ENCODE measurements around the gene WWOX. TPM values are rescaled to one million over a fixed set of nuclear protein-coding genes. Genes with fewer than 3 reads are reported as not detected.

Gene WWOX
- total RNA-seq, 1 experiment from 2014 or later: 79.9 TPM

DNA sequence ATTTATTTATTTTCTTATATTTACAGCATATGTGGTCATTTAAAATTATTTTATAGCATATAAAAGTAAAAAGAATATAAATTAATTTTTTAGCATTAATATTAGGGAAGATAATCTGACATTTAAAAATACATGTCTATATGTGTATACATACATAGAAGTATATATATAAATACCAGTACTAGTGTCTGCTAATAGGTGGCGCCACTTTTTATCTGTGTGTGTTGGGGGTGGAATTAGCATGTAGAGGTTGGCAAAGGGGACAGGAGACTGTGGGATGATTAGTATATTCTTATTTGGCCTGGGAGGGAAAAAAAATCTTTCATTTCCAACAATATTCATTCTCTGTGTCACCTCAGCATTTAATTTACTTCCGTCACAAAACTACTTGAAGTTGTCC lies 359.1 kb downstream of the WWOX start:
- POLR2A ChIA-PET (ENCODE audit: low non-redundant PET): no interaction called here
- H3K4me1 ChIP-seq (ENCODE audit: insufficient read depth, low read length, poor library complexity, severe bottlenecking): no peaks in the 10 kb centered on the region
- H3K27me3 ChIP-seq (replicated peaks; ENCODE audit: insufficient read depth, low read depth, low read length, poor library complexity): no peaks in the 10 kb centered on the region
- peak; percentile 6 for DNase-seq (ENCODE audit: low spot score)
- TF ChIP-seq EZH2 (IDR thresholded peaks at IDR 0.05; ENCODE audit: borderline replicate concordance, low read depth, low read length, poor library complexity, severe bottlenecking): no peak
- TF ChIP-seq, protein P1, sequence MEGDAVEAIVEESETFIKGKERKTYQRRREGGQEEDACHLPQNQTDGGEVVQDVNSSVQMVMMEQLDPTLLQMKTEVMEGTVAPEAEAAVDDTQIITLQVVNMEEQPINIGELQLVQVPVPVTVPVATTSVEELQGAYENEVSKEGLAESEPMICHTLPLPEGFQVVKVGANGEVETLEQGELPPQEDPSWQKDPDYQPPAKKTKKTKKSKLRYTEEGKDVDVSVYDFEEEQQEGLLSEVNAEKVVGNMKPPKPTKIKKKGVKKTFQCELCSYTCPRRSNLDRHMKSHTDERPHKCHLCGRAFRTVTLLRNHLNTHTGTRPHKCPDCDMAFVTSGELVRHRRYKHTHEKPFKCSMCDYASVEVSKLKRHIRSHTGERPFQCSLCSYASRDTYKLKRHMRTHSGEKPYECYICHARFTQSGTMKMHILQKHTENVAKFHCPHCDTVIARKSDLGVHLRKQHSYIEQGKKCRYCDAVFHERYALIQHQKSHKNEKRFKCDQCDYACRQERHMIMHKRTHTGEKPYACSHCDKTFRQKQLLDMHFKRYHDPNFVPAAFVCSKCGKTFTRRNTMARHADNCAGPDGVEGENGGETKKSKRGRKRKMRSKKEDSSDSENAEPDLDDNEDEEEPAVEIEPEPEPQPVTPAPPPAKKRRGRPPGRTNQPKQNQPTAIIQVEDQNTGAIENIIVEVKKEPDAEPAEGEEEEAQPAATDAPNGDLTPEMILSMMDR (conservative IDR thresholded peaks at IDR 0.05; ENCODE audit: low read depth, low read length): peak; percentile 35; the same call in 1 of the 2 replicates
- no peaks in the 10 kb centered on the region for H3K36me3 ChIP-seq (ENCODE audit: insufficient read depth, low read length, poor library complexity, severe bottlenecking)
- intact Hi-C loops (cut with micrococcal nuclease; ENCODE audit: unreplicated experiment): no loop called here
- CTCF ChIA-PET: interaction anchor here (0.6 kb wide), 1 partner anchor 1144 kb away, joined by 5 read pairs; no protein-coding TSS in a partner anchor
- H3K9me3 ChIP-seq (ENCODE audit: low read depth, low read length, poor library complexity, severe bottlenecking): peaks cover 3% of the 10 kb centered on the region
- no peak overlapping the region for H3K27ac ChIP-seq (ENCODE audit: low read depth, low read length, poor library complexity, severe bottlenecking)
- H3K4me3 ChIP-seq (ENCODE audit: low read depth, low read length, poor library complexity, severe bottlenecking): no peak overlapping the region
- BruUV-seq (replicated peaks): no TSS peak

DNA sequence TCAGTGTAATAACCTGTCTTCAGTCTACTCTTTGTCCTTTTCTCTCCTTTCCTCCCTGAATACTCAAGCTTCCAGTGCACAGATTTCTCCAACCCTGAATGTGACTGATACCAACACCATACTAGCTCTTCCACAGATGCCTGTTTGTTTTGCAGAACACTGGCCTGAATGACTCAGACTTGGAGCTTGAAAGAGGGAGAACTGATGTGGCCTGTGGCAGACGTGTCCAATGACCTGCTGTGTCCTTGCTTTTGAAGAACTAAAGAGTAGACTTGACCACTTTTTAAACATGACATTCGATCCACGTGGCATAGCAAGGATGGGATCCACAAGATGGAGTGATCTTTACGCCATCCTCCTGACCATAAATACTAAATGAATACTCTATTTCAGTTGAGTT lies 361.0 kb downstream of the WWOX start:
- ChIA-PET CTCF (no interaction called here), POLR2A (ENCODE audit: low non-redundant PET) (no interaction called here)
- Histone ChIP-seq H3K36me3 (ENCODE audit: insufficient read depth, low read length, poor library complexity, severe bottlenecking) (no peaks in the 10 kb centered on the region), H3K27me3 (replicated peaks; ENCODE audit: insufficient read depth, low read depth, low read length, poor library complexity) (no peaks in the 10 kb centered on the region), H3K4me3 (ENCODE audit: low read depth, low read length, poor library complexity, severe bottlenecking) (no peak overlapping the region), H3K27ac (ENCODE audit: low read depth, low read length, poor library complexity, severe bottlenecking) (no peak overlapping the region), H3K4me1 (ENCODE audit: insufficient read depth, low read length, poor library complexity, severe bottlenecking) (no peaks in the 10 kb centered on the region), H3K9me3 (ENCODE audit: low read depth, low read length, poor library complexity, severe bottlenecking) (peaks cover 4% of the 10 kb centered on the region)
- no peak for DNase-seq (ENCODE audit: low spot score)
- TF ChIP-seq, protein P1 (conservative IDR thresholded peaks at IDR 0.05; ENCODE audit: low read depth, low read length): no peak
- no peak for TF ChIP-seq EZH2 (IDR thresholded peaks at IDR 0.05; ENCODE audit: borderline replicate concordance, low read depth, low read length, poor library complexity, severe bottlenecking)
- intact Hi-C loops (cut with micrococcal nuclease; ENCODE audit: unreplicated experiment): no loop called here
- BruUV-seq (replicated peaks): no TSS peak

DNA sequence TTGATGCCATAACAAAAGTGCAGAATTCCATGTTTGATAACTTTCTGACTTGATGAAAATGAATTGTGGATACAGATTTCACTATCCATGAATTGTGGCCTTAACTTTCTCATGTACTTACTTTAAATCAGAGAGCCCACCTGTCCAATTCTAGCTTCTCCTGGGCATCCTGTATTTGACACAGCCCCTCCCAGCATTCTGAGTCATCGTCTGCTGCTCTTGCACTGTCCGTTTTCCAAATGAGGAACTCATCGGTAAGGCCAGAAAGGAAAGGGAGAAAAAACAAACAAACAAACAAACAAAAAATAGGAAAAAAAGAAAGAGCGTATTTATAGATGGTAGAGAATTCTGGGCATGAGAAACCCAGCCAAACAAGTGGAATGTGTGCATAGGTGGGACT lies 361.6 kb downstream of the WWOX start:
- DNase-seq (ENCODE audit: low spot score): no peak
- Histone ChIP-seq H3K4me1 (ENCODE audit: insufficient read depth, low read length, poor library complexity, severe bottlenecking) (no peaks in the 10 kb centered on the region), H3K4me3 (ENCODE audit: low read depth, low read length, poor library complexity, severe bottlenecking) (no peak overlapping the region), H3K27me3 (replicated peaks; ENCODE audit: insufficient read depth, low read depth, low read length, poor library complexity) (no peaks in the 10 kb centered on the region), H3K36me3 (ENCODE audit: insufficient read depth, low read length, poor library complexity, severe bottlenecking) (no peaks in the 10 kb centered on the region), H3K27ac (ENCODE audit: low read depth, low read length, poor library complexity, severe bottlenecking) (no peak overlapping the region), H3K9me3 (ENCODE audit: low read depth, low read length, poor library complexity, severe bottlenecking) (peaks cover 4% of the 10 kb centered on the region)
- POLR2A ChIA-PET (ENCODE audit: low non-redundant PET): no interaction called here
- intact Hi-C loops (cut with micrococcal nuclease; ENCODE audit: unreplicated experiment): no loop called here
- no TSS peak for BruUV-seq (replicated peaks)
- TF ChIP-seq, protein P1 (conservative IDR thresholded peaks at IDR 0.05; ENCODE audit: low read depth, low read length): no peak
- TF ChIP-seq EZH2 (IDR thresholded peaks at IDR 0.05; ENCODE audit: borderline replicate concordance, low read depth, low read length, poor library complexity, severe bottlenecking): no peak
- CTCF ChIA-PET: no interaction called here

Measured in A673 (cell line).